Right lobe of liver (tissue), 4 donors: ENCODE results near the gene KCNA5.

Experiments used
- POLR2A ChIP-seq: fragments of 450-650 bp; IDR thresholded peaks from one replicate; pipeline ENCODE4 v1.6.1; 2017; ENCODE audit warnings: antibody characterized with exemption, mild to moderate bottlenecking
- TF ChIP-seq, protein P1 (sequence below), 4 donors: fragments of 200-600 bp in 3 of 4; fragments of 450-650 bp in 1 of 4; IDR thresholded peaks; one replicate each; pipeline versions ENCODE4 v1.5.1 to v1.8.0; 2016 to 2022; ENCODE audit warnings: antibody characterized with exemption in 4 of 4, mild to moderate bottlenecking in 2 of 4
- donor health status: DM: no; HTN: no; CAD: no.
- donor health status: DM: no; HTN: no; CAD: no.
- donor health status: DM: no; HTN: yes; CAD: no.

- TF ChIP-seq, protein P1, sequence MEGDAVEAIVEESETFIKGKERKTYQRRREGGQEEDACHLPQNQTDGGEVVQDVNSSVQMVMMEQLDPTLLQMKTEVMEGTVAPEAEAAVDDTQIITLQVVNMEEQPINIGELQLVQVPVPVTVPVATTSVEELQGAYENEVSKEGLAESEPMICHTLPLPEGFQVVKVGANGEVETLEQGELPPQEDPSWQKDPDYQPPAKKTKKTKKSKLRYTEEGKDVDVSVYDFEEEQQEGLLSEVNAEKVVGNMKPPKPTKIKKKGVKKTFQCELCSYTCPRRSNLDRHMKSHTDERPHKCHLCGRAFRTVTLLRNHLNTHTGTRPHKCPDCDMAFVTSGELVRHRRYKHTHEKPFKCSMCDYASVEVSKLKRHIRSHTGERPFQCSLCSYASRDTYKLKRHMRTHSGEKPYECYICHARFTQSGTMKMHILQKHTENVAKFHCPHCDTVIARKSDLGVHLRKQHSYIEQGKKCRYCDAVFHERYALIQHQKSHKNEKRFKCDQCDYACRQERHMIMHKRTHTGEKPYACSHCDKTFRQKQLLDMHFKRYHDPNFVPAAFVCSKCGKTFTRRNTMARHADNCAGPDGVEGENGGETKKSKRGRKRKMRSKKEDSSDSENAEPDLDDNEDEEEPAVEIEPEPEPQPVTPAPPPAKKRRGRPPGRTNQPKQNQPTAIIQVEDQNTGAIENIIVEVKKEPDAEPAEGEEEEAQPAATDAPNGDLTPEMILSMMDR (IDR thresholded peaks at IDR 0.05), result no peak
- no peak for TF ChIP-seq POLR2A
Observed at GRCh38 chr12:5031242-5031641, 12.4 kb upstream of the KCNA5 start.
